Stimulated activated CD4-positive, alpha-beta T cell treated with anti-CD3 and anti-CD28 coated beads, Interleukin-2, amount 100 ng/mL, for 4 hours (primary cell): Measurements from ENCODE around the gene SP5.
"Not testable (repeated sequence)": the region's sequence is repeated elsewhere in the genome, so short reads cannot be mapped to it uniquely, and the experiment has no call there.

Experiments used
- DNase-seq: peaks from one replicate; pipeline ENCODE4 v3.0.0-alpha.2; 2020; ENCODE audit warnings: low read depth

Gene SP5

GRCh38 chr2:170711196-170711773 is 3.9 kb upstream of the SP5 start:
- no peak for DNase-seq

GRCh38 chr2:170711774-170712652 is 3.1 kb upstream of the SP5 start:
- no peak for DNase-seq

- no peak for DNase-seq
These were observed 2.2 kb upstream of the SP5 start for GRCh38 chr2:170712653-170713542.

GRCh38 chr2:170713543-170714380 is 1.4 kb upstream of the SP5 start:
- no peak for DNase-seq

GRCh38 chr2:170714381-170715061 is 616 bp upstream of the SP5 start:
- no peak for DNase-seq

GRCh38 chr2:170715932-170716777 is 1.0 kb downstream of the SP5 start:
- DNase-seq = no peak

GRCh38 chr2:170716851-170717598 is 1.9 kb downstream of the SP5 start:
- DNase-seq = no peak

GRCh38 chr2:170717599-170717963 is 2.4 kb downstream of the SP5 start:
- DNase-seq = no peak

GRCh38 chr2:170717991-170718589 is 3.0 kb downstream of the SP5 start:
- DNase-seq = no peak

- no peak for DNase-seq
These were observed 4.7 kb downstream of the SP5 start for GRCh38 chr2:170719810-170720209.

- no peak for DNase-seq
These were observed 6.5 kb downstream of the SP5 start for GRCh38 chr2:170721678-170722077.

- no peak for DNase-seq
These were observed 7.2 kb downstream of the SP5 start for GRCh38 chr2:170722301-170722700.

GRCh38 chr2:170723446-170723958 is 8.4 kb downstream of the SP5 start:
- DNase-seq = no peak

GRCh38 chr2:170733798-170734600 is 18.9 kb downstream of the SP5 start:
- DNase-seq = no peak

- not testable (repeated sequence) for DNase-seq
These were observed 19.5 kb downstream of the SP5 start for GRCh38 chr2:170734601-170735000.

- no peak for DNase-seq
These were observed 21.5 kb downstream of the SP5 start for GRCh38 chr2:170736628-170737027.

GRCh38 chr2:170737406-170737805 is 22.3 kb downstream of the SP5 start:
- no peak for DNase-seq

GRCh38 chr2:170737821-170738220 is 22.7 kb downstream of the SP5 start:
- no peak for DNase-seq
